GM12873 (cell line): ENCODE results near the gene MAPT.

Experiments
- TF ChIP-seq, protein P1 (sequence below): IDR thresholded peaks from 2 replicates; pipeline ENCODE4 v1.5.1; 2012; ENCODE audit warnings: low read depth, mild to moderate bottlenecking, moderate library complexity, low read length, control low read depth; ENCODE audit not compliant: insufficient read depth; ENCODE audit errors: missing control alignments

The MAPT gene

DNA sequence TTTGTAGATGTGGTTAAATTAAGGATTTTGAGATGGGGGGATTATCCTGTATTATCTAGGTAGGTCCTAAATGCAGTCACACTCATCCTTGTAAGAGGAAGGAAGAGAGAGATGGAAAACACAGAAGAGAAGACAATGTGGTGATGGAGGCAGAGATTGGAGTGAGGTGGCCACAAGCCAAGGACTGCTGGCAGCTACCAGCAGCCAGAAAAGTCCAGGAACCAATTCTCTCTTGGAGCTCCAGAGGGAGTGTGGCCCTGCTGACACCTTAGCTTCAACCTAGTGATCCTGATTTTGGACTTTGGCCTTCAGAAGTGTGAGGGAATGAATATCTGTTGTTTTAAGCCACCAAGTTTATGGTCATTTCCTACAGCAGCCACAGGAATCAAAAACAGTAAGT, 18.0 kb downstream of the MAPT start:
- TF ChIP-seq, protein P1, sequence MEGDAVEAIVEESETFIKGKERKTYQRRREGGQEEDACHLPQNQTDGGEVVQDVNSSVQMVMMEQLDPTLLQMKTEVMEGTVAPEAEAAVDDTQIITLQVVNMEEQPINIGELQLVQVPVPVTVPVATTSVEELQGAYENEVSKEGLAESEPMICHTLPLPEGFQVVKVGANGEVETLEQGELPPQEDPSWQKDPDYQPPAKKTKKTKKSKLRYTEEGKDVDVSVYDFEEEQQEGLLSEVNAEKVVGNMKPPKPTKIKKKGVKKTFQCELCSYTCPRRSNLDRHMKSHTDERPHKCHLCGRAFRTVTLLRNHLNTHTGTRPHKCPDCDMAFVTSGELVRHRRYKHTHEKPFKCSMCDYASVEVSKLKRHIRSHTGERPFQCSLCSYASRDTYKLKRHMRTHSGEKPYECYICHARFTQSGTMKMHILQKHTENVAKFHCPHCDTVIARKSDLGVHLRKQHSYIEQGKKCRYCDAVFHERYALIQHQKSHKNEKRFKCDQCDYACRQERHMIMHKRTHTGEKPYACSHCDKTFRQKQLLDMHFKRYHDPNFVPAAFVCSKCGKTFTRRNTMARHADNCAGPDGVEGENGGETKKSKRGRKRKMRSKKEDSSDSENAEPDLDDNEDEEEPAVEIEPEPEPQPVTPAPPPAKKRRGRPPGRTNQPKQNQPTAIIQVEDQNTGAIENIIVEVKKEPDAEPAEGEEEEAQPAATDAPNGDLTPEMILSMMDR = no peak

DNA sequence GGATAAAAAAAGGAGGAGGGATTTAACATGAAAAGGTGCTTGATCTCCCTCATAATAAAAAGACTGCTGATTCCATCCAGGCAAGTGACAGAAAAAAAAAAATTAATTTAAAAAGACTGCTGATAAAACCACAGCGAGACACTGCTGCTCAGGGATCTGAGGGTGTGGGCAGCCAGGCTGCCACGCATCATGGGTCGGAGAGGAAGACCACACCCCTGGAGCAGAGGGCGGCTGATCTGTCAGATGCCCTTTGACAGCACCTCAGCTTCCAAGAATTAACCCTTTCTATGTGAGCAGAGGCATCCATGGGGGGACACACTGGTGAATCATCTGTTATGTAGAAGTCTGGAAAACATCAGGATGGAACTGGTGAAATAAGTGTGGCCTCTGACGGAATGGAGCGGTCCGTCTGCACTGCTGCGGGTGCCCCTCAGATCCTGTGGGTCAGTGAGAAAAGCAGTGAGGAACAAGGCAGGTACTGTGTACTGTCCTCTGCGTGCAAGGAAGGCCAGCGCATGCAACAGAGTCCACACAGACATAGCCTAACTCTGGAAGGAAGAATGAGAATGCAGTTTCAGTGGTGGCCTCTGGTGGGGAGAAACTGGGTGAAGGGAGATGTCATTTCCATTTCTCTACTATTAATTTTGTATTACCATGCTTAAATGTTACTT, 19.8 kb downstream of the MAPT start:
- TF ChIP-seq, protein P1 = no peak

DNA sequence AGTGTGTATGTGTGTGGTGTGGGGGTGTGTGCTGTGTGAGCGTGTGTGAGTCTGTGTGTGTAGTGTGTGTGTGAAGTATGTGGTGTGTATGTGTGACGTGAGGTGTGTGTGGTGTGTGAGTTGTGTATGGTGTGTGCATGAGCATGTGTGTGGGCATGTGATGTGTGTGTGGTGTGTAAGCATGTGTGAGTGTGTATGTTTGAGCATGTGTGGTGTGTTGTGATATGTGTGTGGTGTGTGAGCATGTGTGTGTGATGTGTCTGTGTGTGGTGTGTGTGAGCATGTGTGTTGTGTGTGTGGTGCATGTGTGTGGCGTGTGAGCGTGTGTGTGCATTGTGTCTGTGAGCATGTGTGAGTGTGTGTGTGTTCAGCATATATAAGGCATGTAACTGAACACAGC, 20.9 kb downstream of the MAPT start:
- TF ChIP-seq, protein P1 = no peak

DNA sequence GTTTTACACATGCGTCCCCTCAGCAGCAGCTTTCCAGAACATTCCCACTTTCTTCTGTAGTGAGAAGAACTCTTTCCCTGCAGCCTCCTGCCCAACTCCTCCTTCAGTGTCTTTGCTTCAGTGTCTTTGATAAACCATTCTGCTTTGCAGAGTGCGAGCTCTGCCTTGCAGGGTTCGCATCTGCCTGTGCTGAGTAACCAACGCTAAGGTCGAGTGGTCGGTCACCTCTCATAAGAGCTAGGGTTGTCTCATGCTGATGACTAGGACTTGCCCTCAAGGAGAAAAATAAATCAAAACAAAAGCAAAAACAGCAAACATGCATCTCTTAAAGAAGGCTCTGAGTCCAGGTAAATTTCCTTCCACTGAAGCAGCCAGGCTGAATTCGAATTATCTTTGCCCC, 22.7 kb downstream of the MAPT start:
- TF ChIP-seq, protein P1 = no peak

DNA sequence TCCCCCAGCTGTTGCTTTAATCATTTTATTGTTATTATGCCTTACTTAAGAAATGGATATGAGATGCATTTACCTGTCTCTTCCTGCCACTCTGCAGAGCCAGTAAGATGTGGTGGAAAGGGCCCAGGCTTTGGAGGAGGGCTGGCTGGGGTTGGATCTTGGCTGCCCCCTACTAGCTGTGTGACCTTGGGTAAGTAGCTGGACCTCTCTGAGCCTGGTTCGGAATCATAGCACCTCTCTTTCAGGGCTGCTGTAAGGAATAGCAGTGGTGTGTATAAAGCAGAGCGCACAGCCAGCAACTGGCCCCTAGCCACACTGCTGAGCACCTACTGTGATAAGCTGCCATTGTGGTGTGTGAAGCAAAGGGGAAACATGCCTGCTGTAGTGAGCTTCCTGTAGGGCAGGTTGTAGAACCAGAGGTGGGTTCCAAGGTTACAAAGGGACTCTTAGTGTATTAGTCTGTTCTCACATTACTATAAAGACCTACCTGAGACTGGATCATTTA, 23.9 kb downstream of the MAPT start:
- TF ChIP-seq, protein P1 = no peak

DNA sequence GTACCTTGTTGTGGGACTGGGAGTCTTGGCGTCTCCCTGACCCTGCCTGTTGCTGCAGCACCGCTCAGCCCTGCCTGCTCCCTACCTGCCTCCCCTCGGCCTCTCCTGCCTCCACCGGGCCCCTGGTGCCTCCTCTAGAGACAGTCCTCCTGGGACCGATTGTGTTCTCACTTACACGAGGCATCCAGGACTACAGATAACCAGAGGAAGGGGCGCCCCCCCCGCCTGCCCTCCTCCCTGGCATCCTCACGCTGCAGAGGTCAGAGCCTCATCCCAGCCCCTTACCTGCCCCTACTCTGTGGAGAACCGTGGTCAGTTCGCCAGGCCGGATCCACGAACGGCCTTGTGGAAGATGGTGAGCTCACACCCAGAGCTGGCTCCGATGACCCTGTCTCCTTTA, 24.8 kb downstream of the MAPT start:
- TF ChIP-seq, protein P1 = no peak

DNA sequence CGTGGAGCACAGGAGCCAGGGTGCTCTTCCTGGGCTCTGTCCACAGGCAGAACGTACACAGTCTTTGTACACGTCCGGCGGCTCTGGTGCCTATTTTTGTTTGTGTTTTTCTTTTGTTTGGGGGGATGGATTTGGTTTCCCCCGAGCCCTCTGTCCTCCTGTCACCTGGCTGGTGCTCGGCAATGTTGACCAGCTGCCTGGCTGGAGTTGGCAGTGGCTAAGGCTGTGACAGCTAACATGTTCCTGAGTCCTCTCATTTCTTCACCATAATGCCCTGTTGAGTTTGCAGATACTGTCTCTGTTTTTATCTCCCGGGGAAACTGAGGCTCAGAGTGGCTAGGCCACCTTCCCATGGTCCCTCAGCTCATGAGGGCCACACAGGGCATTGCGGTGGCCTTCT, 25.7 kb downstream of the MAPT start:
- TF ChIP-seq, protein P1 = no peak
